Measurements from ENCODE around the gene EXOC2. TPM values are rescaled to one million over a fixed set of nuclear protein-coding genes. Genes with fewer than 3 reads are reported as not detected.
"Not testable (repeated sequence)": the region's sequence is repeated elsewhere in the genome, so short reads cannot be mapped to it uniquely, and the experiment has no call there.

The EXOC2 gene
- total and polyA plus RNA-seq, 2 of the 13 experiments (the other 11 are each of a cell fraction or from before 2014, with no cell fraction given) = 12.6 to 22.9 TPM

DNA sequence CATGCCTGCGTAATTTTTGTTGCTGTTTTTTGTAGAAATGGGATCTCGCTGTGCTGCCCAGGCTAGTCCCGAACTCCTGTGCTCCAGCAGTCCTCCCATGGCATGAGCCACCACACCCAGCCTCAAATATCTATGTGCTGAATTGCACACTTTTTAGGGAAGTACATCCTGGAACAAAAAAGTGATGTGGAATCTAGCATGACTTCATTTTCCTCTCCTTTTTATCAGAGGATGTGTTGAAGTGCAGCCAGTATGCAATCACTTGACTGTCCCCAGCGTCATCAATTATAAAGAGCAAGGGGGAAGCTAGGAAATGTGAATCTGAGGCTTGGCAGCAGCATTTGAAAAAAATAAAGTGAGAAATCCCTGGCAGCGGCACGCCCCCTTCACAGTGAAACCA is 6.4 kb upstream of the EXOC2 start:
- H2AFZ ChIP-seq (ENCODE audit: low read length) = no peak overlapping the region
- BruUV-seq (replicated peaks) = no TSS peak
- H3K9ac ChIP-seq (ENCODE audit: insufficient read depth, low read depth, low read length) = no peak overlapping the region
- 21% methylated on average over 6 of the region's 6 CpGs for WGBS (ENCODE audit: low lambda C conversion rate)
- POLR2A ChIA-PET = no interaction called here
- intact Hi-C loops (cut with micrococcal nuclease; ENCODE audit: unreplicated experiment) = no loop called here
- H3K4me3 ChIP-seq (replicated peaks in 1 of 3; ENCODE audit: insufficient read depth in 1 of 3, low read depth in 2 of 3, low read length in 3 of 3) = no peak overlapping the region
- peaks cover 3 to 45% of the 10 kb centered on the region in 2 experiments; a peak in 3 of 5 replicates for H3K27me3 ChIP-seq (ENCODE audit: control insufficient read depth in 1 of 2, insufficient read depth in 2 of 2, low read length in 2 of 2)
- no peaks in the 10 kb centered on the region for H3K79me2 ChIP-seq (ENCODE audit: insufficient read depth, low read length)
- no peaks in the 10 kb centered on the region for H3K4me1 ChIP-seq (ENCODE audit: insufficient read depth, low read length)
- CTCF ChIA-PET (ENCODE audit: low intra/inter-chr PET ratio, low total read pairs) = no interaction called here
- TF ChIP-seq ZNF121 (CRISPR knock-in tag; IDR thresholded peaks at IDR 0.05) (peak; percentile 65), ZNF143 (CRISPR knock-in tag; IDR thresholded peaks at IDR 0.05) (no peak)
- FAIRE-seq = no peak
- H3K9me3 ChIP-seq (ENCODE audit: low read length) = no peaks in the 10 kb centered on the region
- no peak overlapping the region for H3K4me2 ChIP-seq (ENCODE audit: low read depth, low read length)
- H3K36me3 ChIP-seq (replicated peaks in 1 of 2; ENCODE audit: control insufficient read depth in 1 of 2, insufficient read depth in 2 of 2, low read length in 2 of 2) = no peaks in the 10 kb centered on the region
- in situ Hi-C loops (cut with HindIII; ENCODE audit: extremely low pct_ligation_motif_present, low pct_unique_long_range_greater_than_20kb) = no loop called here
- H4K20me1 ChIP-seq (ENCODE audit: insufficient read depth, low read length) = no peaks in the 10 kb centered on the region
- ATAC-seq = no peak
- no peak for DNase-seq (ENCODE audit: low spot score)
- H3K27ac ChIP-seq (ENCODE audit: extremely low read length, insufficient read depth, low read length) = no peak overlapping the region

DNA sequence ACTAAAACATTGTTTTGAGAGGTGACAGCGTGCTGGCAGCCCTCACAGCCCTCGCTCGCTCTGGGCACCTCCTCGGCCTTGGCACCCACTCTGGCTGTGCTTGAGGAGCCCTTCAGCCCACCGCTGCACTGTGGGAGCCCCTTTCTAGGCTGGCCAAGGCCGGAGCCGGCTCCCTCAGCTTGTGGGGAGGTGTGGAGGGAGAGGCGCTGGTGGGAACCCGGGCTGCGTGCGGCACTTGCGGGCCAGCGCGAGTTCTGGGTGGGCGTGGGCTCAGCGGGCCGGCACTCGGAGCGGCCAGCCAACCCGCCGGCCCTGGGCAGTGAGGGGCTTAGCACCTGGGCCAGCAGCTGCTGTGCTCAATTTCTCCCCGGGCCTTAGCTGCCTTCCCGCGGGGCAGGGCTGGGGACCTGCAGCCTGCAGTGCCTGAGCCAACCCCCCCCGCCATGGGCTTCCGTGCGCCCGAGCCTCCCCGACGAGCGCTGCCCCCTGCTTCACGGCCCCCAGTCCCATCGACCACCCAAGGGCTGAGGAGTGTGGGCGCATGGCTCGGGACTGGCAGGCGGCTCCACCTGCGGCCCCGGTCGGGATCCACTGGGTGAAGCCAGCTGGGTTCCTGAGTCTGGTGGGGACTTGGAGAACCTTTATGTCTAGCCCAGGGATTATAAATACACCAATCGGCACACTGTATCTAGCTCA is 1.6 kb upstream of the EXOC2 start:
- 88% methylated on average over 32 of the region's 40 CpGs for WGBS (ENCODE audit: low lambda C conversion rate)
- H3K36me3 ChIP-seq (replicated peaks in 1 of 2; ENCODE audit: control insufficient read depth in 1 of 2, insufficient read depth in 2 of 2, low read length in 2 of 2); H3K9me3 ChIP-seq (ENCODE audit: low read length); H3K9ac ChIP-seq (ENCODE audit: insufficient read depth, low read depth, low read length); H3K27ac ChIP-seq (ENCODE audit: extremely low read length, insufficient read depth, low read length); CTCF ChIA-PET (ENCODE audit: low intra/inter-chr PET ratio, low total read pairs); H2AFZ ChIP-seq (ENCODE audit: low read length); H3K4me3 ChIP-seq (replicated peaks in 1 of 3; ENCODE audit: insufficient read depth in 1 of 3, low read depth in 2 of 3, low read length in 3 of 3); BruUV-seq (replicated peaks); intact Hi-C loops (cut with micrococcal nuclease; ENCODE audit: unreplicated experiment); DNase-seq (ENCODE audit: low spot score); POLR2A ChIA-PET; FAIRE-seq; H3K4me2 ChIP-seq (ENCODE audit: low read depth, low read length); ATAC-seq; in situ Hi-C loops (cut with HindIII; ENCODE audit: extremely low pct_ligation_motif_present, low pct_unique_long_range_greater_than_20kb); H4K20me1 ChIP-seq (ENCODE audit: insufficient read depth, low read length): not testable (repeated sequence)
- Histone ChIP-seq H3K27me3 (ENCODE audit: control insufficient read depth in 1 of 2, insufficient read depth in 2 of 2, low read length in 2 of 2) (peaks cover 3 to 22% of the 10 kb centered on the region in 2 experiments; a peak in 4 of 5 replicates), H3K4me1 (ENCODE audit: insufficient read depth, low read length) (peaks cover 19% of the 10 kb centered on the region), H3K79me2 (ENCODE audit: insufficient read depth, low read length) (peaks cover 22% of the 10 kb centered on the region)

Data from HepG2 (cell line).